ENCODE data around the gene PRRG4. TPM values are rescaled to one million over a fixed set of nuclear protein-coding genes. Genes with fewer than 3 reads are reported as not detected.

PRRG4 gene
- total and polyA plus RNA-seq, 2 donors (not counting 1 experiment from before 2014, with no cell fraction given): 0.08 to 0.33 TPM

- Histone ChIP-seq H3K79me2 (ENCODE audit: control insufficient read depth, insufficient read depth, low read length) (no peaks in the 10 kb centered on the region), H3K4me3 (replicated peaks in 1 of 4; ENCODE audit: control extremely low read depth in 1 of 4, insufficient read depth in 1 of 4, low read depth in 3 of 4, low read length in 4 of 4) (no peak overlapping the region), H3K27ac (ENCODE audit: insufficient read depth, low read length) (no peak overlapping the region), H3K27me3 (ENCODE audit: control insufficient read depth, insufficient read depth, low read length) (no peaks in the 10 kb centered on the region), H3K36me3 (ENCODE audit: control insufficient read depth, insufficient read depth, low read length) (no peaks in the 10 kb centered on the region), H3K4me1 (ENCODE audit: control insufficient read depth, extremely low read depth, insufficient read depth, low read length) (no peaks in the 10 kb centered on the region), H4K20me1 (ENCODE audit: control insufficient read depth, extremely low read depth, insufficient read depth, low read length) (no peaks in the 10 kb centered on the region), H3K9ac (ENCODE audit: insufficient read depth, low read length) (no peak overlapping the region), H2AFZ (ENCODE audit: low read length) (peak overlapping the region; percentile 52), H3K4me2 (ENCODE audit: extremely low read depth, insufficient read depth, low read length) (peak overlapping the region; percentile 29), H3K9me3 (ENCODE audit: control insufficient read depth, insufficient read depth, low read depth, low read length) (no peaks in the 10 kb centered on the region)
- peak; percentile 30 to 72 for DNase-seq (ENCODE audit: low read depth in 2 of 2)
- TF ChIP-seq EZH2 (IDR thresholded peaks at IDR 0.05; ENCODE audit: low read length, missing control alignments) (no peak), CTCF (conservative IDR thresholded peaks at IDR 0.05 in 1 of 2, IDR thresholded peaks at IDR 0.05 in 1 of 2; ENCODE audit: low read depth in 1 of 2, low read length in 2 of 2) (no peak)
Observed at GRCh38 chr11:32852207-32852606, 22.5 kb downstream of the PRRG4 start.

GRCh38 chr11:32855601-32856000, 25.9 kb downstream of the PRRG4 start:
- no peak for DNase-seq (ENCODE audit: low read depth in 2 of 2)
- no peaks in the 10 kb centered on the region for H4K20me1 ChIP-seq (ENCODE audit: control insufficient read depth, extremely low read depth, insufficient read depth, low read length)
- H3K27me3 ChIP-seq (ENCODE audit: control insufficient read depth, insufficient read depth, low read length): peaks cover 3% of the 10 kb centered on the region
- no peaks in the 10 kb centered on the region for H3K9me3 ChIP-seq (ENCODE audit: control insufficient read depth, insufficient read depth, low read depth, low read length)
- no peak overlapping the region for H3K27ac ChIP-seq (ENCODE audit: insufficient read depth, low read length)
- H3K79me2 ChIP-seq (ENCODE audit: control insufficient read depth, insufficient read depth, low read length): no peaks in the 10 kb centered on the region
- H3K4me3 ChIP-seq (replicated peaks in 1 of 4; ENCODE audit: control extremely low read depth in 1 of 4, insufficient read depth in 1 of 4, low read depth in 3 of 4, low read length in 4 of 4): no peak overlapping the region
- H3K4me2 ChIP-seq (ENCODE audit: extremely low read depth, insufficient read depth, low read length): no peak overlapping the region
- H3K36me3 ChIP-seq (ENCODE audit: control insufficient read depth, insufficient read depth, low read length): no peaks in the 10 kb centered on the region
- no peak overlapping the region for H3K9ac ChIP-seq (ENCODE audit: insufficient read depth, low read length)
- H3K4me1 ChIP-seq (ENCODE audit: control insufficient read depth, extremely low read depth, insufficient read depth, low read length): no peaks in the 10 kb centered on the region
- no peak for TF ChIP-seq EZH2 (IDR thresholded peaks at IDR 0.05; ENCODE audit: low read length, missing control alignments)
- no peak for TF ChIP-seq CTCF (conservative IDR thresholded peaks at IDR 0.05 in 1 of 2, IDR thresholded peaks at IDR 0.05 in 1 of 2; ENCODE audit: low read depth in 1 of 2, low read length in 2 of 2)
- H2AFZ ChIP-seq (ENCODE audit: low read length): no peak overlapping the region

- no peaks in the 10 kb centered on the region for H3K9me3 ChIP-seq (ENCODE audit: control insufficient read depth, insufficient read depth, low read depth, low read length)
- H3K27me3 ChIP-seq (ENCODE audit: control insufficient read depth, insufficient read depth, low read length): peaks cover 3% of the 10 kb centered on the region
- no peak overlapping the region for H2AFZ ChIP-seq (ENCODE audit: low read length)
- H3K27ac ChIP-seq (ENCODE audit: insufficient read depth, low read length): no peak overlapping the region
- no peak overlapping the region for H3K4me3 ChIP-seq (replicated peaks in 1 of 4; ENCODE audit: control extremely low read depth in 1 of 4, insufficient read depth in 1 of 4, low read depth in 3 of 4, low read length in 4 of 4)
- no peaks in the 10 kb centered on the region for H3K4me1 ChIP-seq (ENCODE audit: control insufficient read depth, extremely low read depth, insufficient read depth, low read length)
- DNase-seq (ENCODE audit: low read depth in 2 of 2): no peak
- no peak overlapping the region for H3K4me2 ChIP-seq (ENCODE audit: extremely low read depth, insufficient read depth, low read length)
- no peaks in the 10 kb centered on the region for H3K36me3 ChIP-seq (ENCODE audit: control insufficient read depth, insufficient read depth, low read length)
- H3K79me2 ChIP-seq (ENCODE audit: control insufficient read depth, insufficient read depth, low read length): no peaks in the 10 kb centered on the region
- H4K20me1 ChIP-seq (ENCODE audit: control insufficient read depth, extremely low read depth, insufficient read depth, low read length): no peaks in the 10 kb centered on the region
- TF ChIP-seq EZH2 (IDR thresholded peaks at IDR 0.05; ENCODE audit: low read length, missing control alignments) (no peak), CTCF (conservative IDR thresholded peaks at IDR 0.05 in 1 of 2, IDR thresholded peaks at IDR 0.05 in 1 of 2; ENCODE audit: low read depth in 1 of 2, low read length in 2 of 2) (peak in 1 of 2 donors; percentile 6)
- no peak overlapping the region for H3K9ac ChIP-seq (ENCODE audit: insufficient read depth, low read length)
Observed at GRCh38 chr11:32858731-32859130, 29.0 kb downstream of the PRRG4 start.

All from fibroblast of lung (primary cell).